Peyer's patch (tissue), 4 donors: ENCODE data around the gene TUBGCP2.

Experiments used
- POLR2A ChIP-seq, 2 donors: fragments of 450-650 bp; IDR thresholded peaks; one replicate each; pipeline ENCODE4 v1.5.1; 2017; ENCODE audit warnings: antibody characterized with exemption in 2 of 2, mild to moderate bottlenecking in 2 of 2, moderate library complexity in 2 of 2
- TF ChIP-seq, protein P1 (sequence below), 6 experiments: fragments of 450-650 bp in 4 of 6; fragments of 200-600 bp in 2 of 6; sonication (generic) in 1 of 6; IDR thresholded peaks; one replicate each; pipeline ENCODE4 v1.5.1; 2017 to 2019; ENCODE audit warnings: antibody characterized with exemption in 6 of 6, mild to moderate bottlenecking in 3 of 6, moderate library complexity in 1 of 6

DNA sequence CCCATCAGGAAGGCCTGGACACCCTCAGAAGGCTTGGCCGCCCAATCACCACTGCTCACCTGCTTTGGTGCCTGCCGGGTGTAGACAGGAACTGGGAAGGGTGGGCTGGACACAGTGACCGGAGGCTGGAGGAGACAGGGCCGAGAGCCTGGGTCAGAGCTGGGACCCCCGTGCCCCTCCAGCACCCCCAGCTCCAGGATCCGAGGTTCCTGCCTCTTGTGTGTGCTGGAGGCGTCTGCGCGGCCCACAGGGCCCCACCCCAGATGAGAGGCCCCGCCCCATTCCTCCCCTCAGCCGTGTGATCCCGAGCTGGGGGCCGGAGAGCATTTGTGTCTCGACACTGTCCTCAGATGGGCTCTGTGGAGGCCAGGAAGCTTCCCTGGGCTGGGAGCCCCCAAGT, 41.4 kb downstream of the TUBGCP2 start:
- TF ChIP-seq, protein P1, sequence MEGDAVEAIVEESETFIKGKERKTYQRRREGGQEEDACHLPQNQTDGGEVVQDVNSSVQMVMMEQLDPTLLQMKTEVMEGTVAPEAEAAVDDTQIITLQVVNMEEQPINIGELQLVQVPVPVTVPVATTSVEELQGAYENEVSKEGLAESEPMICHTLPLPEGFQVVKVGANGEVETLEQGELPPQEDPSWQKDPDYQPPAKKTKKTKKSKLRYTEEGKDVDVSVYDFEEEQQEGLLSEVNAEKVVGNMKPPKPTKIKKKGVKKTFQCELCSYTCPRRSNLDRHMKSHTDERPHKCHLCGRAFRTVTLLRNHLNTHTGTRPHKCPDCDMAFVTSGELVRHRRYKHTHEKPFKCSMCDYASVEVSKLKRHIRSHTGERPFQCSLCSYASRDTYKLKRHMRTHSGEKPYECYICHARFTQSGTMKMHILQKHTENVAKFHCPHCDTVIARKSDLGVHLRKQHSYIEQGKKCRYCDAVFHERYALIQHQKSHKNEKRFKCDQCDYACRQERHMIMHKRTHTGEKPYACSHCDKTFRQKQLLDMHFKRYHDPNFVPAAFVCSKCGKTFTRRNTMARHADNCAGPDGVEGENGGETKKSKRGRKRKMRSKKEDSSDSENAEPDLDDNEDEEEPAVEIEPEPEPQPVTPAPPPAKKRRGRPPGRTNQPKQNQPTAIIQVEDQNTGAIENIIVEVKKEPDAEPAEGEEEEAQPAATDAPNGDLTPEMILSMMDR (IDR thresholded peaks at IDR 0.05) = no peak
- no peak for TF ChIP-seq POLR2A (IDR thresholded peaks at IDR 0.05)
